Thymus (tissue), 11 donors: ENCODE measurements around the gene IL12B. TPM values are rescaled to one million over a fixed set of nuclear protein-coding genes. Genes with fewer than 3 reads are reported as not detected.
A peak's percentile ranks its signal among the peaks of the same experiment; 100 is the strongest.
"Not testable (repeated sequence)": the region's sequence is repeated elsewhere in the genome, so short reads cannot be mapped to it uniquely, and the experiment has no call there.

ENCODE experiments used
- DNase-seq, 9 donors: peaks; one replicate each; pipeline ENCODE4 v3.0.0-alpha.2; 2013; ENCODE audit warnings: low spot score in 9 of 9, low read depth in 6 of 9, missing footprints in 1 of 9
- H3K27ac ChIP-seq, 2 donors: one replicate each; pipeline ENCODE4 v1.5.1; 2013; ENCODE audit warnings: control low read depth in 1 of 2, low read depth in 1 of 2, low read length in 1 of 2, mild to moderate bottlenecking in 1 of 2, moderate library complexity in 1 of 2
- H3K27me3 ChIP-seq, 2 donors: one replicate each; pipeline ENCODE4 v1.5.1; 2013; ENCODE audit warnings: low read length in 1 of 2; ENCODE audit not compliant: control insufficient read depth in 2 of 2, insufficient read depth in 1 of 2
- H3K36me3 ChIP-seq, 2 donors: one replicate each; pipeline ENCODE4 v1.5.1; 2013; ENCODE audit warnings: low read length in 1 of 2, mild to moderate bottlenecking in 1 of 2, moderate library complexity in 1 of 2; ENCODE audit not compliant: control insufficient read depth in 2 of 2, insufficient read depth in 2 of 2
- H3K4me1 ChIP-seq, 2 donors: one replicate each; pipeline ENCODE4 v1.5.1; 2013; ENCODE audit warnings: low read length in 2 of 2; ENCODE audit not compliant: control insufficient read depth in 2 of 2, insufficient read depth in 2 of 2
- H3K4me3 ChIP-seq, 2 donors: one replicate each; pipeline ENCODE4 v1.5.1; 2013; ENCODE audit warnings: low read length in 2 of 2, control low read depth in 1 of 2, mild to moderate bottlenecking in 1 of 2
- H3K9me3 ChIP-seq, 2 donors: one replicate each; pipeline ENCODE4 v1.5.1; 2013; ENCODE audit warnings: low read length in 1 of 2, mild to moderate bottlenecking in 1 of 2; ENCODE audit not compliant: control insufficient read depth in 2 of 2, insufficient read depth in 1 of 2
- WGBS: extraction: QIAGEN DNeasy Blood & Tissue Kit; methylation state at CpG from one replicate; pipeline ENCODE4 v1.1.7; 2013; 5-methylcytosine and 5-hydroxymethylcytosine counted together
- polyA plus RNA-seq: library from polyadenylated mRNA; stranded (reverse); fragments of 200-250 nt; gene quantifications from one replicate; pipeline ENCODE4 v1.2.3, GENCODE V29; 2013
- total RNA-seq: library from RNA; stranded (reverse); fragments of 120-200 nt; gene quantifications from one replicate; pipeline ENCODE4 v1.2.4, GENCODE V29; 2013
- donor health status: healthy.

IL12B gene
- total and polyA plus RNA-seq, 2 donors, result 0.16 to 3.6 TPM

DNA sequence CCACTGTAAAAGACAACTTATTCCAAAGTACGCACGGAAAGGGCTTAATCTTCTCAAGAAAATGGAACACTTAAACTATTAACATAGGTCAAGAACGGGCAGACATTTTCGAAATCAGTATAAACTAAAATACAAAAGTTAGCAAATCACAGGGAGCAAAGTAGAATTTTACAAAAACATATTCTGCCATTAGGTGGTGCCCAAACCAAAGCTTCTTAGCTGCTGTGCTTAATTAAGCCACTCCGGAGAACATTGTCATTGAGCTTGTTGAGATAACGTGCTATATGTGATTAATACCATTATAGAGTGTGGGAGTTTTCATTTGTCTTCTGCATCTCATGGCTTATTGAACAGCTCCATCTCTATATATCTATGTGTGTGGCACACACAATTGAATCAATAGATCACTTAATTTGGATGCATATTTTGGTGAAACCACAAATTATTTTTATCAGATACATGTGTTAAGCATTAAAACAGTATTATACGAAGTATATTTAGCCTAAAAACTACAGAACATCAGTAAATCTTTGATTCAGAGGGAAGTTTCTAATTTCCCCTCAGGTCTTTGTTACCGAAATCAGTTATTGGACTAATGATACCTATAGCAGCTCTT is 43.8 kb downstream of the IL12B start:
- no peaks in the 10 kb centered on the region for H3K4me1 ChIP-seq
- H3K9me3 ChIP-seq, result no peaks in the 10 kb centered on the region
- H3K27ac ChIP-seq, result no peak overlapping the region
- peak in 2 of 9 donors; percentile 24 to 43 for DNase-seq
- WGBS, result 67% methylated on average over 8 of the region's 8 CpGs
- H3K36me3 ChIP-seq, result peaks cover 0 to 8% of the 10 kb centered on the region in 2 donors
- no peaks in the 10 kb centered on the region for H3K27me3 ChIP-seq
- H3K4me3 ChIP-seq, result no peak overlapping the region

DNA sequence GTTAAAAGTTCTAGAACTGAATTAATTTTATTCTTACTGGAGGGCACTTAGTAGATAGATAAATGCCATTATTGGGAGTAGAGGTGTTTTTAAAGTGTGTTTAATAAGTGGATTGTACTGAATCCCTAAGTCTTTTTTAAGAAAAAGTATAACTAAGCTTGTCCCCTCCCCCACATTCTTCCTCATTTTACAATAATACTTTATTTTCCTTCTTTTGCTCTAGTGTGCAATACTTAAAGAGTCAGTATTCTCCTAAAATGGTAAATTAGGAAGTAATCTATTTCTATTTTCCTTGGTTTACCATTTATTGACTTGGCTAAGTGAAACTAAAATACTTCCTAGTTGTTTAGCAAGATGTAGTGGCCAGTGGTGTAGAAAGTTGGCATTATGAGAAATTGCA is 55.6 kb downstream of the IL12B start:
- H3K27me3 ChIP-seq, result no peaks in the 10 kb centered on the region
- no peak for DNase-seq
- no peaks in the 10 kb centered on the region for H3K9me3 ChIP-seq
- peaks cover 3 to 54% of the 10 kb centered on the region in 2 donors for H3K36me3 ChIP-seq
- H3K4me1 ChIP-seq, result no peaks in the 10 kb centered on the region
- no peak overlapping the region for H3K4me3 ChIP-seq
- H3K27ac ChIP-seq, result no peak overlapping the region

DNA sequence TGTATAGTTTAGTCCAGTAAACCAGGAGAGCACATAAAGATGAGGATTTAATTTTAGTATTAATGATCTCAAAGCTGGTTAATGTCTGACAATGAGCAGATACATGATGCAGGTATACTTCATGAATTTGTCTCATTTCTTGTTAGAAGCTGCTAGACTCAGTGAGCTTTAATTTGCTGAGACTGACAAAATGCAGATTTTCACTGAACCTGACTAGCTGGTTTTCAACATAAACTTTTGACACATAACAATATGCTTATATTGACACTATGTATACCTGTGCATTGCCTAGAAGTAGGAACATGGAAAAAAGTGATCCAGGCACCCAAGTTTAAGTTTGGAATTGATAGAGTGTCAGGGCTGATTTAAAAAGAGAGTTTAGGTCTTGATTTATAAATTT is 56.4 kb downstream of the IL12B start:
- Histone ChIP-seq H3K27ac (no peak overlapping the region), H3K36me3 (peaks cover 3 to 54% of the 10 kb centered on the region in 2 donors)

DNA sequence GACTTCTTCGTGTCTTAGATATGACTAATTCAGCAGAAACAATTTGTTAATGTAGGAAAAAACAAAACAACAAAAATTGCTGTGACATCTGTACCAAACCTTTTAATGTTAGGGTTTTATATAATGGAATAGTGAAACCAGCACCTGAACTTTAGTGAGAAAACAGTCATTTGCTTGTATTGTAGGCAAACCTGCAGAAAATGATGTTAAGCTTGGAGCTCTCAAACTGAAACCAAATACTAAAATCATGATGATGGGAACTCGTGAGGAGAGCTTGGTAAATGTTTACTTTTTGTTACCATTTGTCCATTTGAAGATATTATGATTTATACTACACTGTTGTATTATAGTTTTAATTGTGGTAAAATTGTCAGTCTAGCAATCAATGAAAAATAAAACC is 60.6 kb downstream of the IL12B start:
- no peak for DNase-seq
- peaks cover 0 to 9% of the 10 kb centered on the region in 2 donors for H3K9me3 ChIP-seq
- H3K4me1 ChIP-seq, result no peaks in the 10 kb centered on the region
- WGBS, result 93% methylated on average over 2 of the region's 2 CpGs
- H3K4me3 ChIP-seq, result no peak overlapping the region
- H3K27me3 ChIP-seq, result no peaks in the 10 kb centered on the region
- H3K27ac ChIP-seq, result no peak overlapping the region
- peaks cover 6 to 35% of the 10 kb centered on the region in 2 donors for H3K36me3 ChIP-seq

More for the DNA sequence above, 56.4 kb downstream of the IL12B start:
- Histone ChIP-seq H3K27me3 (no peaks in the 10 kb centered on the region), H3K9me3 (no peaks in the 10 kb centered on the region), H3K4me3 (no peak overlapping the region), H3K4me1 (no peaks in the 10 kb centered on the region)
- no peak for DNase-seq

- H3K27ac ChIP-seq, H3K9me3 ChIP-seq, H3K4me1 ChIP-seq, H3K4me3 ChIP-seq, DNase-seq, H3K27me3 ChIP-seq: not testable (repeated sequence)
- peaks cover 6 to 20% of the 10 kb centered on the region in 2 donors for H3K36me3 ChIP-seq
- over 99% methylated on average over 2 of the region's 2 CpGs for WGBS
Measured at GRCh38 chr5:159266764-159267163, 63.5 kb downstream of the IL12B start.

Other genes with a start within 250 kb of the IL12B start
- gene EBF1, start 230.6 kb downstream of the IL12B start, total RNA-seq, result 2.3 TPM
- 6.1 TPM for gene EBF1, start 230.6 kb downstream of the IL12B start, polyA plus RNA-seq
- gene RNF145, start 120.9 kb downstream of the IL12B start, total RNA-seq, result 39.2 TPM
- 60.6 TPM for gene RNF145, start 120.9 kb downstream of the IL12B start, polyA plus RNA-seq
- gene UBLCP1, start 67.2 kb downstream of the IL12B start, total RNA-seq, result 27.9 TPM
- gene UBLCP1, start 67.2 kb downstream of the IL12B start, polyA plus RNA-seq, result 83.7 TPM